Fibroblast of skin of right quadriceps (primary cell): ENCODE measurements around the gene HNRNPA1L2.
A peak's percentile ranks its signal among the peaks of the same experiment; 100 is the strongest.
"Not testable (repeated sequence)": the region's sequence is repeated elsewhere in the genome, so short reads cannot be mapped to it uniquely, and the experiment has no call there.

ENCODE experiments used
- DNase-seq: peaks from one replicate; pipeline ENCODE4 v3.0.0-alpha.2; 2013

Gene HNRNPA1L2

GRCh38 chr13:52650731-52651130 lies 8.5 kb downstream of the HNRNPA1L2 start:
- no peak for DNase-seq

- DNase-seq = no peak
Observed at GRCh38 chr13:52651897-52652195, 9.6 kb downstream of the HNRNPA1L2 start.

GRCh38 chr13:52652196-52652979 lies 10.2 kb downstream of the HNRNPA1L2 start, which contains the start of gene SUGT1:
SUGT1 (plus strand) TSS chr13:52652836; CDS start chr13:52652921, 85 bp downstream.
- peak; percentile 98 for DNase-seq

GRCh38 chr13:52652980-52653303 lies 10.7 kb downstream of the HNRNPA1L2 start:
- DNase-seq = no peak

GRCh38 chr13:52659340-52659739 lies 17.1 kb downstream of the HNRNPA1L2 start:
- DNase-seq = no peak

- DNase-seq = no peak
Observed at GRCh38 chr13:52664272-52664671, 22.0 kb downstream of the HNRNPA1L2 start.

- DNase-seq = peak; percentile 9
Observed at GRCh38 chr13:52665325-52665724, 23.1 kb downstream of the HNRNPA1L2 start.

- no peak for DNase-seq
Observed at GRCh38 chr13:52669677-52670076, 27.4 kb downstream of the HNRNPA1L2 start.

GRCh38 chr13:52670726-52671125 lies 28.5 kb downstream of the HNRNPA1L2 start:
- no peak for DNase-seq

- DNase-seq = no peak
Observed at GRCh38 chr13:52673465-52673864, 31.2 kb downstream of the HNRNPA1L2 start.

GRCh38 chr13:52677823-52678222 lies 35.6 kb downstream of the HNRNPA1L2 start:
- DNase-seq = no peak

- not testable (repeated sequence) for DNase-seq
Observed at GRCh38 chr13:52685806-52686205, 43.6 kb downstream of the HNRNPA1L2 start.

GRCh38 chr13:52686376-52686775 lies 44.1 kb downstream of the HNRNPA1L2 start:
- peak; percentile 10 for DNase-seq
